Heart left ventricle (tissue), 16 donors: ENCODE data around the gene CASKIN1. TPM values are rescaled to one million over a fixed set of nuclear protein-coding genes. Genes with fewer than 3 reads are reported as not detected.

ENCODE experiments used
- ATAC-seq, 4 donors: fragments of 200-7000 bp; cut with Tn5 transposase; one replicate each; pipeline ENCODE4 v1.9.1; 2020 to 2022; ENCODE audit warnings: moderate library complexity in 4 of 4, mild to moderate bottlenecking in 3 of 4, moderate number of reproducible peaks in 1 of 4
- DNase-seq, 5 donors: peaks; one replicate each; pipeline ENCODE4 v3.0.0-alpha.2; 2020
- H3K27ac ChIP-seq, 12 donors: fragments of 200-600 bp; sonication (generic) in 4 of 12; one replicate each; pipeline versions ENCODE4 v1.5.0 to v1.8.0; 2016 to 2022; ENCODE audit warnings: mild to moderate bottlenecking in 2 of 12
- H3K27me3 ChIP-seq, 9 donors: fragments of 200-600 bp; sonication (generic) in 2 of 9; one replicate each; pipeline versions ENCODE4 v1.5.1 to v1.8.0; 2016 to 2022; ENCODE audit warnings: mild to moderate bottlenecking in 3 of 9
- H3K36me3 ChIP-seq, 9 donors: fragments of 200-600 bp; sonication (generic) in 2 of 9; one replicate each; pipeline versions ENCODE4 v1.5.0 to v1.8.0; 2018 to 2022; ENCODE audit warnings: mild to moderate bottlenecking in 2 of 9
- H3K4me1 ChIP-seq, 12 donors: fragments of 200-600 bp; sonication (generic) in 4 of 12; one replicate each; pipeline versions ENCODE4 v1.5.0 to v1.8.0; 2016 to 2022; ENCODE audit warnings: mild to moderate bottlenecking in 3 of 12
- H3K4me3 ChIP-seq, 12 donors: fragments of 200-600 bp; sonication (generic) in 4 of 12; one replicate each; pipeline versions ENCODE4 v1.5.0 to v1.8.0; 2017 to 2022; ENCODE audit warnings: mild to moderate bottlenecking in 9 of 12, moderate library complexity in 4 of 12
- H3K9me3 ChIP-seq, 12 donors: fragments of 200-600 bp; sonication (generic) in 4 of 12; one replicate each; pipeline versions ENCODE4 v1.5.0 to v1.8.0; 2016 to 2022; ENCODE audit warnings: mild to moderate bottlenecking in 1 of 12
- CTCF ChIP-seq, 12 donors: fragments of 200-600 bp; sonication (generic) in 4 of 12; IDR thresholded peaks; one replicate each; pipeline versions ENCODE4 v1.5.0 to v1.8.0; 2018 to 2022; ENCODE audit warnings: antibody characterized with exemption in 12 of 12, mild to moderate bottlenecking in 5 of 12
- POLR2A ChIP-seq, 2 donors: fragments of 450-650 bp; IDR thresholded peaks; one replicate each; pipeline ENCODE4 v1.6.1; 2017; ENCODE audit warnings: antibody characterized with exemption in 2 of 2, mild to moderate bottlenecking in 2 of 2, moderate library complexity in 2 of 2
- WGBS, 4 donors: extraction: QIAGEN DNeasy Blood & Tissue Kit in 2 of 4; methylation state at CpG; one replicate each; pipeline versions ENCODE4 v1.1.5 to v1.1.7; 2013 to 2018; 5-methylcytosine and 5-hydroxymethylcytosine counted together
- intact Hi-C, 10 donors: fragments of 100-400 bp; cut with DNase I; formaldehyde crosslinking; loops; one replicate each; pipeline versions ENCODE4 v1.11.1 to v1.14.2; 2022
- polyA plus RNA-seq, 2 donors: library from polyadenylated mRNA; stranded (reverse); fragments of 200-250 nt; gene quantifications; one replicate each; pipeline ENCODE4 v1.2.3, GENCODE V29; 2013
- total RNA-seq, 9 donors: library from RNA; depleted of rRNA in 2 of 9; stranded (reverse); fragments of >200 nt in 2 of 9; fragmentation: NEBNext Ultra II Directional in 3 of 9; extraction: Animal tissue kit (Norgen Biotek cat#: 25700) in 3 of 9; gene quantifications; one replicate each; pipeline versions ENCODE4 v1.1.0 to v1.2.4, GENCODE V29; 2016 to 2023
- donor health status: ischemic (EF 13 %, LVEDD 7.1; RV severe dilation, severe dysfunction).
- donor health status: healthy with polysubstance abuse.
- donor health status: DM: no; HTN: yes; CAD: no.
- donor health status: DM: no; HTN: no; CAD: no.
- donor health status: ischemic (EF 25% LVEDD 6.9; RV normal size, moderate dysfunction).
- donor health status: ischemic (EF 25% LVEDD 5.7; RV mildly dilated, moderate dysfunction).
- donor health status: healthy.
- donor health status: DM: yes; HTN: yes; CAD: no.
- donor health status: ischemic (EF 35%, LVEDD 5.7; RV mildly dilated, moderate dysfunction).
- donor health status: nonischemic (EF 11% LVEDD 7.7; RV severe dilation, severe dysfunction).
- donor health status: DM: yes; HTN: yes; CAD: no.
- donor health status: PGD.
- donor health status: ischemic (EF 29% LVEDD 5.4; RV normal size, mild dysfunction).
- donor health status: nonischemic (EF 23%, LVEDD 6.1; RV moderate dilation, normal function).

The CASKIN1 gene
- total and polyA plus RNA-seq, 11 donors, result 0.37 to 7.0 (median 2.1) TPM

DNA sequence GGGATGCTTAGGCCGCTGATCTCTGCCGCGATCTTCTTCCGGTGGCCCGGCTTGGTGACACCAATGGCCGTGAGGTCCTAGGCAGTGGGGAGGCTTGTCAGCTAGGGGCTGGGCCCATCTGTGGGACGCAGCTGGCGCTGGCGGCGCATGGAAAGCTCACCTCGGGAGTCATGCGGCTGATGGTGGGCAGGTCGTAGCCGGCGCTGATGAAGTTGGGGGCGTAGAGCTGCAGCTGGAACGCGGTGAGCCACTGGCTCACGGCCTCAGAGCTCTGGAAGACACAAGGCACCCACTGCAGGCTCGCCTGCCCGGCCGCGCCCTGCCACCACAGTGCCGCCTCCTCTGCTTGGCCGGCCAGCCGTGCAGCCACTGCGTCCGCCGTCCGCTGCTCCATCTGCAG, 12.7 kb downstream of the CASKIN1 start:
- DNase-seq, result no peak
- 91 to 93% (median 92%) methylated on average over 20 to 30 of the region's 30 CpGs for WGBS, 4 donors
- Histone ChIP-seq H3K27ac (no peak overlapping the region), H3K36me3 (no peaks in the 10 kb centered on the region), H3K9me3 (no peaks in the 10 kb centered on the region), H3K4me3 (no peak overlapping the region), H3K27me3 (no peaks in the 10 kb centered on the region), H3K4me1 (no peaks in the 10 kb centered on the region)
- TF ChIP-seq POLR2A (IDR thresholded peaks at IDR 0.05) (no peak), CTCF (IDR thresholded peaks at IDR 0.05) (no peak)
- no peak for ATAC-seq
- intact Hi-C loops, result no loop called here

DNA sequence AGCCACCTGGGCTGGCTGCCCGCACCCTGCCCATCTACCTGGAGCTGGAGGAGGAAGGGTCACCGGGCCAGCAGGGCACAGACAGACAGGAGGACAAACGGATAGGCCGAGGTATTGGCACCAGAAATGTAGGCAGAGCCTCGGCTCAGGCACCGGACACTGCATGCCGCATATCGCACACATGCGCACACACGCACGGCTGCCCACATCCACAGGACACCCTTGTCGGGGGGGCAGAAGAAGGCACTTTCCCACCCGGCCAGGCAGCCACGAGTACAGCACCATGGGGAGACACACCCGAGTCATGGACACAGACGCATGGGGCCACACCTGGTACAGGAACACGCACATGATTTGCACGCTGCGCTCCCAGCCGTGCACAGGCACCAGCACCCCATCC, 14.5 kb downstream of the CASKIN1 start:
- 86 to 94% (median 92%) methylated on average over 6 to 20 of the region's 20 CpGs for whole genome bisulfite sequencing, 4 donors
- Histone ChIP-seq H3K27me3 (no peaks in the 10 kb centered on the region), H3K9me3 (no peaks in the 10 kb centered on the region), H3K36me3 (peaks cover 0 to 13% (median 8%) of the 10 kb centered on the region in 9 donors), H3K4me1 (no peaks in the 10 kb centered on the region), H3K4me3 (no peak overlapping the region), H3K27ac (no peak overlapping the region)
- DNase-seq (no peak), ATAC-seq (no peak)
- intact Hi-C loops, result no loop called here
- TF ChIP-seq POLR2A (IDR thresholded peaks at IDR 0.05), result no peak
- no peak for TF ChIP-seq CTCF (IDR thresholded peaks at IDR 0.05)

DNA sequence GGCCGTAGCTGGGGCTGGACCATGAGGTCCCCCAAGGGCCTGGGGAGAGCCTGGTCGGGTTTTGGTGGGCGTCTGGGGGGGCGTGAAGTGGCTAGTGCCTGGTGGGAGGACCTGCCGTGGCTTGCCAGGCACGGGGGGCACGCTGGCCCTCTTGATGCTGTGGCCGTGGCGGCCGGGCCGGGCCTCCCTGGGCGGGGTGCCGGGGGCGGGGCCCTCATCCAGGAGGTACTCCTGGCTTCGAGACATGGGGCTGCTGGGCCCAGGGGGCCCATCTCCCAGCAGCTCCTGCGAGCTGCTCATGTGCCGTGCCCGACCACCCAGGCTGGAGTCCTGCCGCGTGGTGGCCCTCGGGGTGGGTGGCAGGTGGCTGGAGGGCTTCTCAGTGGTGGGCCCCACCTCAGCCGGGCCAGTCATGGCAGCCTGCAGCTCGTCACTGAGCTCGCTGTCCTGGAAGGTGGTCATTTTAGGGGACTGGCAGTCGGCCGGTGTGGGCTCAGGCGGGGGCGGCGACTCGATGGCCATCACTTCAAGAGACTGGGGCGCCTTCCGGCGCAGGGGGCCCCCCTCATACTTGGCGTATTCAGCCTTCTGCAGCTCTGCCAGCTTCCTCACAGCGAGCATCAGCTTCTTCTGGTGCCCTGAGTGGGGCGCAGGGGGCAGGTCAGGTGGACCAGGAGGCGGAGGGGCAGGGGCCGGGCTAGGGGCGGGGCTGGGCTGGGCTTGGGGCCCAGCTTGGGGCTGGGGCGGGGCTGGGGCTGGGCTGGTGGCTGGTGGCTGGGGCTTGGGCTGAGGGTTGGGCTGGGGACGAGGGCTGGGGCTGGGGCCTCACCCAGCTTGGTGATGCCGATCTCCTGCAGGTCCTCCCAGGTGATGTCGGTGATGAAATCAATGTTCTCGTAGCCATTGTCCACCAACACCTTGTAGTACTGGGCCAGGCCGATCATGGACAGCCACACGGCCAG, 15.2 kb downstream of the CASKIN1 start:
- DNase-seq, result no peak

More for the DNA sequence above, 15.2 kb downstream of the CASKIN1 start:
- Histone ChIP-seq H3K27me3 (no peaks in the 10 kb centered on the region), H3K27ac (no peak overlapping the region), H3K4me3 (no peak overlapping the region), H3K4me1 (no peaks in the 10 kb centered on the region), H3K36me3 (peaks cover 0 to 20% (median 13%) of the 10 kb centered on the region in 9 donors), H3K9me3 (no peaks in the 10 kb centered on the region)
- no peak for ATAC-seq
- 84 to 93% (median 88%) methylated on average over 20 to 46 of the region's 46 CpGs for WGBS, 4 donors
- intact Hi-C loops, result no loop called here
- TF ChIP-seq CTCF (IDR thresholded peaks at IDR 0.05) (no peak), POLR2A (IDR thresholded peaks at IDR 0.05) (no peak)
